Right ventricle myocardium superior (tissue), 1 donor: ENCODE results near the gene TIAM1. TPM values are rescaled to one million over a fixed set of nuclear protein-coding genes. Genes with fewer than 3 reads are reported as not detected.
A peak's percentile ranks its signal among the peaks of the same experiment; 100 is the strongest.
"Not testable (repeated sequence)": the region's sequence is repeated elsewhere in the genome, so short reads cannot be mapped to it uniquely, and the experiment has no call there.

Source experiments
- ATAC-seq: fragments of 200-7000 bp; cut with Tn5 transposase; one replicate; pipeline ENCODE4 v1.9.1; 2020; ENCODE audit warnings: mild to moderate bottlenecking; ENCODE audit not compliant: poor library complexity
- DNase-seq: peaks from one replicate; pipeline ENCODE4 v3.0.0-alpha.2; 2020
- intact Hi-C: fragments of 100-400 bp; cut with DNase I; formaldehyde crosslinking; loops from one replicate; pipeline ENCODE4 v1.11.2; 2022
- total RNA-seq: library from RNA; stranded (reverse); fragmentation: NEBNext Ultra II Directional; extraction: Animal tissue kit (Norgen Biotek cat#: 25700); gene quantifications from one replicate; pipeline ENCODE4 v1.2.1, GENCODE V29; 2021
- donor health status: DM: no; HTN: yes; CAD: no; lungs with severe emphysema.

Gene TIAM1
- total RNA-seq, 1 donor from 2014 or later: 2.9 TPM

DNA sequence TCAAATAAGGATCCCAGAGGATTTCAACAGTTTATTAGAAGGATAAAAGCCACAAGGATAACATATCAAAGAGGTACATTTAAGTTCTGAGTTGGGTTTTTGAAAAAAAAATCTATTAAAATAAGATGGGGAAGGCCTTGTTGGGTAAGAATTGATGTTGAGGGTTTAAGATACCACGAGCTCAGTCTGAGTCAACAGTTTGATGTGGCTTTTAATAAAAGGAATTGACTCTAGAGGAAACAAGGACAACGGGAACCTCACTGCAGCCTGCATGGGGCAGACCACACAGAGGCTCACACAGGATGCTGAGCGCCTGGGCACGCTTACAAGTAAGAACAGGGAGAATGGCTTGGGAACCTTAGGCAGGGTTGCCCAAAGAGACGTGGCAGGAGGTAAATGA lies 107.5 kb downstream of the TIAM1 start:
- ATAC-seq: no peak
- intact Hi-C loops: no loop called here
- DNase-seq: no peak

DNA sequence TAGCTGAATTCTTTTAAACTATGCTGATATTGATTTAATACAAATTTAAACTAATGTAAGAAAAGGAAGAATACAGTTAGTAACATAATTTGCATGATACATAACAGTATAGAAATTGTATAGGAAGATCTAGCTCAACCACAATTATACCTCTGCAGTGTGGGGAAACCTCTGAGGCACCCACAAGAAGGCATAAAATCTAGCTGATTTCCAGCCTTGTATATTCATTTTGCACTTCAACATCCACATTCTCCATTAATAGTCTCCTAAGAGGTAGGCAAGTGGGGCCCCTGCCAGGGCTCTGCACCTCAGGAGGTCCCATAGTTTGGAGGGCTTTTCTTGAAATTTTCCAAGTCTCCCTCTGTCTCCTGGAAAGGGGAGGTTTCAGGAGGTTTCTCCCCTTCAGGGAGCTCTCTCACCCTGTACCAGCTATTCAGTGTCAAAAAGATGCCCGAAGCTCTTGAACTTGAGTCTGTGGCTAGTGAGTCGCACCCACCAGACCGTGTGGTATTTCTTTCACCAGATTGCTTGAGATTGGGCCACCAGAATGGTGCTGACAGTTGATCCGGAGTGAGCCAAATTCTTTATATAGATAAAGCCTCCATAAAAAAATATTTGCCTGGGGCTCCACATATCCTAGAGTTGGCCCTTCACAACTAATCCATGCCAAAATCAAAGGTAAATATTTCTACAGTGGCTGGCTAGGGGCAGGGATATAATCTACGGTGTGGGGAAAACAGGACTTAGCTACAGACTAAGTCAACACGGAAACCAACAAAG lies 108.2 kb downstream of the TIAM1 start:
- no peak for DNase-seq
- intact Hi-C loops: no loop called here
- ATAC-seq: no peak

DNA sequence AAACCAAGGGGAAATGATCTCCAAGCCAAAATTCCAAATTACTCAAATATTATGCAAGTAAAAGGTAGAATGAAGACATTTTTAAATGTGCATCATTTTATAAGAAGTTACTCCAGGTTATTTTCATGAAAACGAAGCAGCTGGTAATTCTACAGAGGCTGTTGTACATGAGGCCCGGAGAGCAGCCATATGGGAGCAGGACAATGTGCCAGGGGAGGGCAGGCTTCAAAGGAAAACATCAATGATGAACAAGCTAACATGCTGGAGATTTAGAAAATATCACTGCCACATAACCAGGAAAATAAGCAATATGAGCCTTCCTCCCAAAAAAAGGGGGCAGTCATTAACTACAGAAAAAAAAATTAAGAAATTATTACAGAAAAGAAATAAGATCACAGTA lies 109.1 kb downstream of the TIAM1 start:
- ATAC-seq (no peak), DNase-seq (no peak)
- intact Hi-C loops: no loop called here

DNA sequence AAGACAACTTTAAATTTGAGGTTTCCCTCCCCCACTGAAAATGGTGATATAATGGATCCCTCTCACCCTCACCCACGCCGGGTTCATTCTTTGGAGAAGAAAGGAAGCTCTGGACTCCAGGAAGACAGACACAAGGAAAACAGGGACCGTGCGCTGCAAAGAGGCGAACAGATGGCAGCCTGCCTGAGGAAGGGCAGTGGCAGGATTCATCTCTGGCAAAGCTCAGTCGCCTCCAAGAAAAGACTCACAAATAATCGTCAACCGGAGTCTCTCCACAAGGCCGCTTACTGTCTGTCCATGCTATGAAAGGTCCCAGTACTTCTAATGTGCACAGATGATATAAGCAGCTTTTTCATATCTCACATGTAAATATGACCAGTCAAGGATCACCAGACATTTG lies 110.3 kb downstream of the TIAM1 start:
- ATAC-seq (no peak), DNase-seq (no peak)
- intact Hi-C loops: no loop called here

DNA sequence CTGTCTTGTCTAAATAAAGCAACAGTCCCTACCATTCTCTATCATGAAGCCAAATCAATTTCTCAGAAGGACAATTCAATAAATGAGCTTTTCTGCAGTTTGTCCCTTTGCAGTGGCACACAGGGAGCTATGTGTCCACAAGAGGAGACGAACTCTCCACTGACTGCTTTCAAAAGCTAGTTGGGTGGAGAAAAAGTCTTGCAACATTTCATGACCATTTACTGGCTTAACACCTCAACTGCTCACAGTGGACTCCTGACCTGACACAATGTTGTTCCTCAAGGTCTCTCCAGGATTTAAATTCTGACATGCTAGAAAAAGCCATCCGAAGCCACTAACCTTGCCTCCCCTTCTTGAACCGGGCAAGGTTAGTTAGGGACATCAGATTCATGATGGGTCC lies 111.7 kb downstream of the TIAM1 start:
- ATAC-seq: no peak
- intact Hi-C loops: no loop called here
- no peak for DNase-seq

DNA sequence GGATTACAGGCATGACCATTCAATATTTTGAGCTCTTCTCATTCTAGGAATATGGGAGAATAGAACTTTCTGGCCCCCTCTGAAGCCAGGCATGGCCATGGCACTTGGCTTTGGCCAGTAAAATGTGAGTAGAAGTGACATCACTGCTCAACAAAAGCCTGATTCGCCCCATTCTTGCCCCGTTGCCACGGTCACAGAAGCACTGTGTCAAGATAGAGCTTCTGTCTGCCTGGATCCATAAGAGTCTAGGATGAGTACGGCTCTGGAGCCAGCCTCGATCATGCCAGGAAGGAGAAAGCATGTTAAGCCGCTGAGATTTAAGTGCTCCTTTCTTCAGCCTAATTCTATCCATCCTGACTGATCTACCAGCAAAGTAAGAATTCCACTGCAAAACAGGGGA lies 113.1 kb downstream of the TIAM1 start:
- intact Hi-C loops: no loop called here
- DNase-seq (no peak), ATAC-seq (no peak)

DNA sequence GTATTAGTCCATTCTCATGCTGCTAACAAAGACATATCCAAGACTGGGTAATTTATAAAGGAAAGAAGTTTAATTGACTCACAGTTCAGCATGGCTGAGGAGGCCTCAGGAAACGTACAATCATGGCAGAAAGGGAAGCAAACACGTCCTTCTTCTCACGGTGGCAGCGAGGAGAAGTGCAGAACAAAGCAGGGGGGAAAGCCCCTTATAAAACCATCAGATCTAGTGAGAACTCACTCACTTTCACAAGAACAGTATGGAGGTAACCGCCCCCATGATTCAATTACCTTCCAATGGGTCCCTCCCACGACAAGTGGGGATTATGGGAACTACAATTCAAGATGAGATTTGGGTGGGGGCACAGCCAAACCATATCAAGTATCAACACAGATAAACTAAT lies 115.3 kb downstream of the TIAM1 start:
- DNase-seq, intact Hi-C loops, ATAC-seq: not testable (repeated sequence)

DNA sequence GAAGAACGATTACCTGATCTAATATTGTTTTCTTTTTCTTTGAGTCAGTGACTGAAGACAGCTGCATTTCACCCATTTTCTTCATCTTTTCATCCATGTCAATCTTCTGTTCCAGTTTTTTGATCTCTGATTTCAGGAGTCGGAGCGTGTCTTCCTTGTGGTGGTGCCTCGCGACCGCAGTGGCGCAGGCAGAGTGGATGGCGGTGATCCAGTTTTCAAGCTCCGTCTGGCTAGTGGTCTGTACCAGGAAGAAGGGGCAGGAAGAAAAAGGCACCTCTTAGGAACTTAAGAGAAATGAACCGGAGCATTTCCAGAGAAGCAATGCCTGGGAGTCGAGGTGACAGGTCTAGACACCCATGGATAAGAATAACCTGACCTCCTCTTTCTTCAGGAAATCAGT lies 118.3 kb downstream of the TIAM1 start:
- no peak for ATAC-seq
- no peak for DNase-seq
- intact Hi-C loops: no loop called here

DNA sequence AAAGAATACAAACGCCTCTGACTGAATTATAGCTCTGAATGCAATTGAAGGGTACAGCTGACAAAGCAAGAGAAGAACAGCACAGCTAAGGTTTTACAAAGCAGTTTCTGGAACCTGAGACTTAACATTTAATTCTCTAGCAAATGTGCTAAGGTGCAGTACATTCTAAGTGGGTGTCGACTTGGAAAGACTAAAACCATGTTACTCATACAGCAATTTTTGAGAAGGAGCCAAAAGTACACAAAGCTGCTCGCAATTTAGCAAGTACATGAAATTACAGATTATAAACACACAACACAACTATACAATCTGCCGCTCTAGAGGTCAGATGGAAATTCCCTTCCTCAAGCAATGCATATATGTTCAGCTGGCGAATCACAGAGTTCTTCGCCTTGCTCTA lies 121.9 kb downstream of the TIAM1 start:
- ATAC-seq (no peak), DNase-seq (no peak)
- intact Hi-C loops: no loop called here

DNA sequence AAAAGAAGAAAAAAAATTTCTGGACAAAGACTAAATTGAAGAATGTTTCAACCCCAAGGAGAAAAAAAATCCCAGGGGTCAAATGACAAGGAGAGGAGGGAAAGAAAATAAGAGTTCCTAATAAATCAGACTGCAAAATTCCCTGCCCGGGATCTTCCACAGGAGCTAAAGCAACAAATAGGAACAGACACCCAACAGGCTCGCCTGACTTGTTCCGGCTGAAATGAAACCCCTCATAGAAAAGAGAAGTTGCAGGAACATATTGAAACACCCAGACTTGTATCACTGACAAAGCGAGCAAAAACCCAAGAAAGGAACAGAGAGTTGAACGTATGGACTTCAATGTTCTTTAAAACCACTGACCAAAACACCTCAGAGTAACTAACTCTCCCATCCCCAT lies 123.0 kb downstream of the TIAM1 start:
- DNase-seq: no peak
- ATAC-seq: peak; percentile 17
- intact Hi-C loops: no loop called here

DNA sequence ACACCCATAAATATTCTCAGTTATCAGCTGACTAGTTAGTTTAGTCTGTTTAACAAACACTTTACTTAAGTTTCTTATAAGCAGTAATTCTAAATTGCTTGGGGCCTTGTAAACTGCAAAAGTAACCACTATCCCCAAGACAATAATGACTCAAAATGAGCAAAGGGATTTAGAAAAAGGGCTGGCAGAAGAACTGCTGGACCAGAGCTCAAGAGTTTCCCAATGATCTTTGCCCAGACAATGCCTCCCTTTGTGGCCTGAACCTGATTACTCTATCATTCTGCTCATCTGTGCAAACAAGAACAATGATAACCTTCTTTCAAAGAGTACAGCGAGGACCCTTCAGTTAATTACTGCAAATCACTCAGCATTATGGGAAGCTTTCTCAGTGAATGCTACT lies 123.5 kb downstream of the TIAM1 start:
- no peak for DNase-seq
- intact Hi-C loops: no loop called here
- peak; percentile 70 for ATAC-seq

DNA sequence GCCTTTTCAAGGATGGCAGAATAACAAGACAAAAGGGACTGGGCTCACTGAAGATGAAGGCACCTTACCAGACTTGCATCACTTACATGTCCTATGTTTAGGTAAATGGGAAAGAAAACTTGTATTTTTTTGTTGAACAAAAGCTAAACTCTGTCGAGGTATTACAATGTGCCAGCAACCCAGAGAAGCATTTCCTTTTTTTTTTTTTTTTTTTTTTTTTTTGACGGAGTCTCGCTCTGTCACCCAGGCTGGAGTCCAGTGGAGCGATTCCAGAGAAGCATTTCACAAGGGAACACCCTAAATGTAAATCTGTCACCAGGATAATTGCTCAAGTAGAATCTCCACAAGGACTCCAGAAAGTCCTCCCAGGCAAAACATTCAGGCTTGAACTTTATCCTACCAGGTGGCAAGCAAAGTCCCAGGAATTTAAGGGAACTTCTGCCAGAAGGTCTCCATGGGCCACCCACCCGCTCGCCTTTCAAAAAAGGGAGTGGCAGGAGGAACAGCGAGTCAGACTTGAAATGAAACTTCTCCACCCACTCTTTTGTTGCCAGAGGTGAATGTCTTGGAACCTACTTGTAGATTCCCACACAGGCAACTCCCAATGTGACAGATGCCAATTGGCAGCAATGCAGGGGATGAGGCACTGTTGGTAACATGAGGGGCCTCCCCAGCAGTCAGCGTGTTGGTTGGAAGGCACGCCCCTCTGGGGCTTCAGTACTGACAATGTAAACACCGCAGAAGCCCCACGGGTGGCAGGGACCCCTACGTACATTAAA lies 125.0 kb downstream of the TIAM1 start:
- intact Hi-C loops: no loop called here
- DNase-seq: peak; percentile 70
- peak; percentile 75 for ATAC-seq

DNA sequence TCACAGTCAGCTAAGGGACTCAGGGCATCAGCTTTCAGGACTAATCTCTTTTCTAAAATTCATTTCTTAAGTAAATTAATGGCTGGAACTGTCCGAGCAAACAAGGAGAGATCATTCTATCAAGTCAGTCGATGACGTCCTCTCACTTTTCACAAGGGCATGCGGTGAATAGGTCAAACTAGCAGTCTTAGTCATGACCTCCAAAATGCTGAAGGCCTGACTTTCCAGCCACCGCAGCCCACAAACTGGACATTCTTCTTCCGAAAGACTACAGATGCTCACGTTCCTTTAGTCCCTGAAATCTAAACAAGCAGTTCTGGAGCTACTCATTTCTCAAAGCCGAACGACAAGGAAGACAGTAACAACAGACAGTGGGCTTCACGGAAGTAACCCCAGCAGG lies 127.9 kb downstream of the TIAM1 start:
- DNase-seq: no peak
- no peak for ATAC-seq
- intact Hi-C loops: no loop called here

DNA sequence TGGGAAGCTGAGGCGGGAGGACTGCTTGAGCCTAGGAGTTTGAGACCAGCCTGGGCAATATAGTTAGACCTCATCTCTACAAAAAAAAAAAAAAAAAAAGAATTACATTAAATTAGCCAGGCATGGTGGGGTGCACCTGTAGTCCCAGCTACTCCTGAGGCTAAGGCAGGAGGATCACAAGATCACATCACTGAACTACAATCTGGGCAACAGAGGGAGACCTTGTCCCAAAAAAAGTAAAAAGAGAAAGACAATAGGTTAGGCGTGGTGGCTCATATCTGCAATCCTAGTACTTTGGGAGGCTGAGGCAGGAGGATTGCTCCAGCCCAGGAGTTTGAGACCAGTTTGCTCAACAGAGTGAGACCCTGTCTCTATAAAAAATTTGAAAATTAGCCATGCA lies 130.3 kb downstream of the TIAM1 start:
- intact Hi-C loops: no loop called here
- DNase-seq (no peak), ATAC-seq (no peak)

DNA sequence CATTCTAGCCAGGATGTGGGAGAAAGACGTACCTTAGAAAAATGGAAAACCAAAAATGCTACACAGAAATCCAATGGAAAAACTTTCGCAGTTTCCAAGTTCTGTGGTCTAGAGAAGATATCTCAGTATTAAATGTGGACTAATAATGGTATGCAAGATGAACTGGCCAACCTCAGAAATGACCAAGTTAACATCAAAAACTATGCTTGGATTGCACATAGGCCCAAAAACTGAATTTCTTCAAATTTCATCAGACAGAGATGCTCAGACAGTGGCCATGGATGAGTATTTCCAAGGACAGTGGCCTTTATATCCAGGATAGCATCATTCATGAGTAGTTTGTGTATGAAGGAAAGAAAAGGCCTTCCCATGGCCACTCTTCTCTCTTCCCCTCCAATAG lies 132.2 kb downstream of the TIAM1 start:
- ATAC-seq (no peak), DNase-seq (no peak)
- intact Hi-C loops: no loop called here

DNA sequence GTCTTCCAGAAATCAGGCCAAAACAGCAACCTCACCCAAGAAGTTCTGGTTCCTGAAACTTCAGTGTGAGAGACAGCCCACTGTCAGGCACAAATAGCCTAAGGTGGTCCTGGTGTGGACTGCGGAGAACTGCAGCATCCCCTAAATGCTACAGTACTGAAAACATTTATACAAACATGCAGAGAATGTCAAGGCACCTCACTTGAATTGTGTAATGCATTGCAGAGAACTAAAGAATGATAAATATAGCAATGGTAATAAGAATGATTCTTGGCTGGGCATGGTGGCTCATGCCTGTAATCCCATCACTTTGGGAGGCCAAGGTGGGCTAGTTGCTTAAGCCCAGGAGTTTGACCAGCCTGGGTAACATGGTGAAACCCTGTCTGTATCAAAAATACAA lies 138.6 kb downstream of the TIAM1 start:
- intact Hi-C loops: no loop called here
- no peak for ATAC-seq
- no peak for DNase-seq

DNA sequence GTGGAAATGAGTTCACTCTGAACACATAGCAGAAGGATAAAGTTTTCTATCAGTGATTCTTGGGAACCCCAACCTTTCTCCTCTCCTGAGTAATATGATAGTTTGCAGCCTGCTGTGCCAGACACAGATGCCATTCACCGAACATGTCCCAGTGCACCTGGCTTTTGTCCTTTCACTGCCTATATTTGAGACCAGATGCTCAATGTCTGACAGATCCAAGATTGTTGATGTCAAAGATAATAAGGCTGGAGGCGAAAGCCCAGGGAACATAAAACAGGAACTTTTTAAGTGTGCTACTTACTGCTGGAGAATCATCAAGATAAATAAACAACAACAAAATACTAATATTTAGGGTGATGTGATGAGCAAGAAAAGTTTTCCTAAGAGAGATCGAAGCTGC lies 139.3 kb downstream of the TIAM1 start:
- DNase-seq: no peak
- no peak for ATAC-seq
- intact Hi-C loops: no loop called here

DNA sequence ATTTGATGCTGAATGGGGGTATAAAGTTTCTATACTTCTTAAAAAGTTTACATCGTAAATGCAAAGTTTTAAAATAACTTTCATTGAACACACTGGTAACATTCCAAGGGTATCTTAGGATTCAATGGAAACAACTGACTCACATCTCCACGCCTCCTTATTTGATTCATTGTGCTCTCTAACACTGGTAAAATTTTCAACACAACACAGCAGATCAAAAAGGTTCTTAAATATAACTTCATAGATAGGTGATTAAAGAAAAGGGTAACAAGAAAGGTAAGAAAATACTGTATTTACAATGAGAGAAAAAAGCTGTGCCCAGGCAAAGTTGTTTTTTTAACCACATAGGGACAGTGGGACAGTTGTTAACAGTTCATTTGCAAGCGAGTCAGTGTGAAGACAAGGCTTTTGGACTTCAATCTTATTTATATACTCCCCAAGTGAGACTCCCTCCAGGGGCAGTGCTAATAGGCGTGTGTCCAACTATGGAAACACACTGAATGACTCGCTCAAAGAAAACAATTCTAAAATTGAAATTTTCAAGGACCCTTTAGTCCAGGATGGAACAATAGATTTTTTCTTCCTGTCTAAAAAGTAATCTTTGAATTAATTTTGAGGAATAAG lies 140.5 kb downstream of the TIAM1 start:
- intact Hi-C loops: no loop called here
- ATAC-seq (no peak), DNase-seq (no peak)

DNA sequence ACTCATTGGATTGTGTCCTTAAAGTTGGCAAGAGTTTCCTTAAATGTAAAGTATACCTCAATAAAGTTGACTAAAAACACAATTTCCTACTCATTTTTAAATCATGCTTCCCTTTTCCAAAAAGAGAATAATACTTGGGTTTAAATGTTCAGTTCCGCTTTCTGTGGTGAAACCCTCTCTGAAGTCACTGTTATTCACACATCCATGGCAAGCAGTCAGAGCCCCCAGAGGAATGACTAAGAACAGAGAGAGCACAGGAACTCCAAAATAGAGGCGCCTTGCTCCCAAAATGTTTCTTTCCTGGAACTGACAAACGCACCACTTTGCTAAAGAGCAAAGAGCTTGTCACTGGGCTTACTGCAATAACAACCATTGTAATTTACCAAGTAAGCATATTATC lies 142.5 kb downstream of the TIAM1 start:
- intact Hi-C loops: no loop called here
- peak; percentile 95 for ATAC-seq
- DNase-seq: peak; percentile 44

DNA sequence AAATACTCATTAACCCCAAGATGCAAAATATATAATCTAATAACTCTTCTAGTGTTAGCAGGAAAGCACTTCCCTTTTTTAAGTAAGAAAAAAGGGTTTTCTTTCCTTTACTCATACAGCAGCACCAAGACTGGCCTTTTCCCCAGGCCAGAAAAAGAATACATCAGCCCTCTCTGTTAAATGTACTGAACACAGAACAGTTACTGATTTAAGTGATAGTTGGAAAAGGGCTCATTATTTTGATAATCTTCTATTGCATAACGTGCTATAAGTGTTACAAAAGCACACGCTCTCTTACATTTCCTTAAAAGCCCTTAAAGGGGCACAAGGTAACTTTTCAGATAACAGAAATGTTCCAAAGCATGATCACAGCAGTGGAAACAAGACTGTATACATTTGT lies 142.9 kb downstream of the TIAM1 start:
- no peak for DNase-seq
- ATAC-seq: peak; percentile 52
- intact Hi-C loops: no loop called here
